Stimulated activated naive CD8-positive, alpha-beta T cell treated with anti-CD3 and anti-CD28 coated beads, Interleukin-15, amount 100 ng/mL, for 72 hours (primary cell): ENCODE measurements around the gene WNK2.

Experiments
- ATAC-seq: fragments of 150-1000 bp; cut with Tn5 transposase; 2 replicates; pipeline ENCODE4 v1.10.0; 2021; ENCODE audit warnings: mild to moderate bottlenecking, moderate library complexity
- DNase-seq, 2 donors: peaks; one replicate each; pipeline ENCODE4 v3.0.0; 2021 to 2022
- H3K27ac Mint-ChIP-seq, 2 donors: one replicate each; pipeline ENCODE4 v1.8.0; 2022; ENCODE audit warnings: mild to moderate bottlenecking in 2 of 2, mixed read lengths in 2 of 2, moderate library complexity in 2 of 2
- H3K27me3 Mint-ChIP-seq: one replicate; pipeline ENCODE4 v1.8.0; 2022; ENCODE audit warnings: mixed read lengths
- H3K4me1 Mint-ChIP-seq: one replicate; pipeline ENCODE4 v1.8.0; 2022; ENCODE audit warnings: mild to moderate bottlenecking, mixed read lengths
- H3K4me3 Mint-ChIP-seq, 2 donors: one replicate each; pipeline ENCODE4 v1.8.0; 2022; ENCODE audit warnings: mild to moderate bottlenecking in 2 of 2, mixed read lengths in 2 of 2, moderate library complexity in 1 of 2
- H3K9me3 Mint-ChIP-seq, 2 donors: one replicate each; pipeline ENCODE4 v1.8.0; 2022; ENCODE audit warnings: mixed read lengths in 2 of 2

WNK2 gene

GRCh38 chr9:93228030-93228429, 44.1 kb downstream of the WNK2 start:
- Mint-ChIP-seq H3K27me3 (peaks cover 50% of the 10 kb centered on the region), H3K27ac (no peak overlapping the region), H3K4me1 (peaks cover 10% of the 10 kb centered on the region), H3K9me3 (no peaks in the 10 kb centered on the region), H3K4me3 (no peak overlapping the region)
- DNase-seq (no peak), ATAC-seq (no peak)

GRCh38 chr9:93228453-93228852, 44.5 kb downstream of the WNK2 start:
- ATAC-seq (no peak), DNase-seq (no peak)
- peaks cover 48% of the 10 kb centered on the region for H3K27me3 Mint-ChIP-seq
- H3K4me1 Mint-ChIP-seq: peaks cover 10% of the 10 kb centered on the region
- no peak overlapping the region for H3K27ac Mint-ChIP-seq
- H3K9me3 Mint-ChIP-seq: no peaks in the 10 kb centered on the region
- H3K4me3 Mint-ChIP-seq: no peak overlapping the region

- Mint-ChIP-seq H3K27ac (no peak overlapping the region), H3K4me1 (peaks cover 10% of the 10 kb centered on the region), H3K27me3 (peaks cover 44% of the 10 kb centered on the region), H3K4me3 (no peak overlapping the region), H3K9me3 (no peaks in the 10 kb centered on the region)
- DNase-seq: no peak
- no peak for ATAC-seq
Observed at GRCh38 chr9:93229636-93230035, 45.7 kb downstream of the WNK2 start.

GRCh38 chr9:93230185-93230584, 46.2 kb downstream of the WNK2 start:
- no peak overlapping the region for H3K4me3 Mint-ChIP-seq
- ATAC-seq (no peak), DNase-seq (no peak)
- peaks cover 44% of the 10 kb centered on the region for H3K27me3 Mint-ChIP-seq
- peak overlapping the region in 1 of 2 donors; percentile 57 for H3K27ac Mint-ChIP-seq
- no peaks in the 10 kb centered on the region for H3K9me3 Mint-ChIP-seq
- H3K4me1 Mint-ChIP-seq: peaks cover 10% of the 10 kb centered on the region

- DNase-seq (no peak), ATAC-seq (no peak)
- H3K27me3 Mint-ChIP-seq: peaks cover 44% of the 10 kb centered on the region
- no peaks in the 10 kb centered on the region for H3K9me3 Mint-ChIP-seq
- H3K4me1 Mint-ChIP-seq: peaks cover 7% of the 10 kb centered on the region
- H3K4me3 Mint-ChIP-seq: no peak overlapping the region
- H3K27ac Mint-ChIP-seq: no peak overlapping the region
Observed at GRCh38 chr9:93230601-93231000, 46.7 kb downstream of the WNK2 start.

- peak overlapping the region in 1 of 2 donors; percentile 27 for H3K27ac Mint-ChIP-seq
- H3K27me3 Mint-ChIP-seq: peaks cover 44% of the 10 kb centered on the region
- no peaks in the 10 kb centered on the region for H3K9me3 Mint-ChIP-seq
- no peak overlapping the region for H3K4me3 Mint-ChIP-seq
- ATAC-seq: no peak
- H3K4me1 Mint-ChIP-seq: peaks cover 5% of the 10 kb centered on the region
- no peak for DNase-seq
Observed at GRCh38 chr9:93231121-93231694, 47.3 kb downstream of the WNK2 start.

- Mint-ChIP-seq H3K27ac (no peak overlapping the region), H3K4me1 (peaks cover 5% of the 10 kb centered on the region), H3K27me3 (peaks cover 44% of the 10 kb centered on the region), H3K4me3 (no peak overlapping the region), H3K9me3 (no peaks in the 10 kb centered on the region)
- DNase-seq (no peak), ATAC-seq (no peak)
Observed at GRCh38 chr9:93231716-93232115, 47.8 kb downstream of the WNK2 start.

GRCh38 chr9:93232388-93232960, 48.5 kb downstream of the WNK2 start:
- Mint-ChIP-seq H3K4me1 (peaks cover 6% of the 10 kb centered on the region), H3K4me3 (no peak overlapping the region), H3K27ac (no peak overlapping the region), H3K9me3 (peaks cover 0 to under 1% of the 10 kb centered on the region in 2 donors), H3K27me3 (peaks cover 44% of the 10 kb centered on the region)
- DNase-seq: no peak
- ATAC-seq: no peak

GRCh38 chr9:93233033-93233432, 49.1 kb downstream of the WNK2 start:
- H3K4me1 Mint-ChIP-seq: peaks cover 12% of the 10 kb centered on the region
- H3K4me3 Mint-ChIP-seq: no peak overlapping the region
- no peak for DNase-seq
- H3K27me3 Mint-ChIP-seq: peaks cover 44% of the 10 kb centered on the region
- no peak for ATAC-seq
- peaks cover 0 to 6% of the 10 kb centered on the region in 2 donors for H3K9me3 Mint-ChIP-seq
- H3K27ac Mint-ChIP-seq: no peak overlapping the region

GRCh38 chr9:93234600-93234999, 50.7 kb downstream of the WNK2 start:
- ATAC-seq (no peak), DNase-seq (no peak)
- Mint-ChIP-seq H3K27me3 (peaks cover 30% of the 10 kb centered on the region), H3K27ac (no peak overlapping the region), H3K4me3 (no peak overlapping the region), H3K9me3 (peaks cover 0 to 7% of the 10 kb centered on the region in 2 donors), H3K4me1 (peaks cover 19% of the 10 kb centered on the region)

GRCh38 chr9:93235300-93235960, 51.5 kb downstream of the WNK2 start:
- Mint-ChIP-seq H3K9me3 (peaks cover 0 to 7% of the 10 kb centered on the region in 2 donors), H3K27me3 (peaks cover 23% of the 10 kb centered on the region)
- DNase-seq: no peak

GRCh38 chr9:93236541-93237206, 52.7 kb downstream of the WNK2 start:
- Mint-ChIP-seq H3K4me1 (peaks cover 17% of the 10 kb centered on the region), H3K27me3 (peaks cover 15% of the 10 kb centered on the region), H3K9me3 (peaks cover 0 to 7% of the 10 kb centered on the region in 2 donors), H3K4me3 (no peak overlapping the region), H3K27ac (no peak overlapping the region)
- ATAC-seq: no peak
- DNase-seq: no peak

More at GRCh38 chr9:93235300-93235960, 51.5 kb downstream of the WNK2 start:
- Mint-ChIP-seq H3K27ac (no peak overlapping the region), H3K4me3 (no peak overlapping the region), H3K4me1 (peaks cover 22% of the 10 kb centered on the region)
- ATAC-seq: no peak

- Mint-ChIP-seq H3K27ac (no peak overlapping the region), H3K4me3 (no peak overlapping the region), H3K9me3 (peaks cover 0 to 7% of the 10 kb centered on the region in 2 donors)
Observed at GRCh38 chr9:93237540-93237939, 53.6 kb downstream of the WNK2 start.

GRCh38 chr9:93238953-93239925, 55.3 kb downstream of the WNK2 start:
- DNase-seq (no peak), ATAC-seq (no peak)
- Mint-ChIP-seq H3K4me1 (peaks cover 17% of the 10 kb centered on the region), H3K27ac (no peak overlapping the region), H3K4me3 (no peak overlapping the region), H3K9me3 (peaks cover 0 to 7% of the 10 kb centered on the region in 2 donors), H3K27me3 (no peaks in the 10 kb centered on the region)

More at GRCh38 chr9:93237540-93237939, 53.6 kb downstream of the WNK2 start:
- Mint-ChIP-seq H3K27me3 (peaks cover 7% of the 10 kb centered on the region), H3K4me1 (peaks cover 17% of the 10 kb centered on the region)
- peak; percentile 66 for ATAC-seq
- DNase-seq: no peak

GRCh38 chr9:93240891-93241334, 57.0 kb downstream of the WNK2 start:
- Mint-ChIP-seq H3K4me3 (no peak overlapping the region), H3K9me3 (peaks cover 0 to 7% of the 10 kb centered on the region in 2 donors), H3K27ac (no peak overlapping the region), H3K4me1 (peaks cover 17% of the 10 kb centered on the region), H3K27me3 (no peaks in the 10 kb centered on the region)
- DNase-seq: no peak
- no peak for ATAC-seq
